ENCODE data around the gene CAMKMT. TPM values are rescaled to one million over a fixed set of nuclear protein-coding genes. Genes with fewer than 3 reads are reported as not detected.

Gene CAMKMT
- polyA plus RNA-seq, 3 donors: 4.7 to 7.8 (median 7.0) TPM

DNA sequence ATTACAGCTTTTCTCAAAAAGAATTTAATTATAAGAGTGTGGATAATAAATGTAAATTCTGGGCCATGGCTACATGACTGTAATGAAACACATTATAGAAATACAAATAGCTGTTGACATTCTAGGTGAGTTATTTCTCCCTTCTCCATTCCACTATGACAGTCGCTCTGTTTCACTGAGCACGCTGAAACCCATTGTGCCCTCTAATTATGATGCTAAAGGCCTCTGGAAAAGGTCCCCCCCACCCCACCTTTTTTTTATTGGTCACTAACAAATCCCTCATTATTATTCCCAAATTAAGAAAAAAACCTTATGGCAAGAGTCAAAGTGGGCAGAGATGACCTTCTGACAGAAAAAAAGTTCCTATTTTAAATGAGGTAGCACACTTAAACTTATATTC, 294.7 kb downstream of the CAMKMT start:
- no peaks in the 10 kb centered on the region for H3K36me3 Mint-ChIP-seq

DNA sequence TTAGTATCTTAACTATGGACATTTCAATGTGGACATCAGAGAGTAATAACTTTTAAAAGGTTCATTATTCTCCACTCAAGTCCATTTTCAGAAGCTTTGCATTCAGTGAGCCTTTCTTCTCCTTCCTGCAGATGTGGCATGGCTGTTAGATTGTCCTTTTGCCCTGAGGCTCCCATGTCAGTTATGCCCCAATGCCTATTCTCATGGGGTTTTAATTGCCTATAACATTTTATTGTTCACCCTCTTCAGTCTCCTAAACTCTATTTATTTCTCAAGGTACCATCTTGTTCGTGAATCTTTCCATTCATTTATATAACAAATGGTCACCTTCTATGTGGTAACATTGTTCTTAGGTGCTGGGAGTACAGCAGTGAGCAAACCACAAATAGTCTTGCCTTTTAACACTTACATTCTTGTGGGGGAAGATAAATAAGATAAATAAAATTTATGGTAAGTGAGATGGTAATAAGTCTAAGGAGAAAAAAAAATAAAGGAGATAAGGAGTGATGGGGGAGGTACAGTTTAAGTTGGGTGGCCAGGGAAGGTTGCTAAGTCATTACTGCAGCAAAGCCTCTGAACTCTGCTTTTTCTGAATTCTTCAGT, 301.8 kb downstream of the CAMKMT start:
- no peak overlapping the region for H3K27ac Mint-ChIP-seq
- H3K27me3 Mint-ChIP-seq (ENCODE audit: low read depth in 3 of 3): peaks cover 0 to 3% (median under 1%) of the 10 kb centered on the region in 3 donors
- no peaks in the 10 kb centered on the region for H3K4me1 Mint-ChIP-seq
- Histone ChIP-seq H4K20me1 (ENCODE audit: insufficient read depth, low read length) (no peaks in the 10 kb centered on the region), H3K4me2 (replicated peaks; ENCODE audit: extremely low read depth, low read length, poor library complexity, severe bottlenecking) (no peak overlapping the region), H3K36me3 (replicated peaks in 1 of 2; ENCODE audit: control insufficient read depth in 1 of 2, insufficient read depth in 2 of 2, low read length in 2 of 2) (no peaks in the 10 kb centered on the region), H2AFZ (ENCODE audit: insufficient read depth, low read depth, low read length, poor library complexity, severe bottlenecking) (no peak overlapping the region), H3K27ac (ENCODE audit: low read depth in 1 of 2, low read length in 2 of 2) (no peak overlapping the region), H3K79me2 (ENCODE audit: insufficient read depth, low read length) (no peaks in the 10 kb centered on the region), H3K4me3 (replicated peaks in 1 of 3; ENCODE audit: low read depth in 2 of 3, low read length in 3 of 3) (no peak overlapping the region), H3K9ac (ENCODE audit: insufficient read depth, low read length, poor library complexity, severe bottlenecking) (no peak overlapping the region), H3K4me1 (ENCODE audit: control insufficient read depth in 1 of 2, insufficient read depth in 2 of 2, low read length in 2 of 2) (no peaks in the 10 kb centered on the region), H3K9me3 (replicated peaks in 1 of 2; ENCODE audit: control insufficient read depth in 1 of 2, insufficient read depth in 1 of 2, low read length in 2 of 2) (no peaks in the 10 kb centered on the region), H3K27me3 (ENCODE audit: control insufficient read depth in 2 of 2, insufficient read depth in 2 of 2, low read length in 2 of 2) (no peaks in the 10 kb centered on the region)
- H3K4me3 Mint-ChIP-seq: no peak overlapping the region
- intact Hi-C loops (cut with micrococcal nuclease): no loop called here
- H3K36me3 Mint-ChIP-seq: peaks cover 0 to 2% of the 10 kb centered on the region in 2 donors
- no peak for DNase-seq
- no CpG with 5 or more reads among the region's 1 CpG for whole genome bisulfite sequencing (ENCODE audit: insufficient coverage)
- H3K9me3 Mint-ChIP-seq: no peaks in the 10 kb centered on the region
- TF ChIP-seq, protein P1, sequence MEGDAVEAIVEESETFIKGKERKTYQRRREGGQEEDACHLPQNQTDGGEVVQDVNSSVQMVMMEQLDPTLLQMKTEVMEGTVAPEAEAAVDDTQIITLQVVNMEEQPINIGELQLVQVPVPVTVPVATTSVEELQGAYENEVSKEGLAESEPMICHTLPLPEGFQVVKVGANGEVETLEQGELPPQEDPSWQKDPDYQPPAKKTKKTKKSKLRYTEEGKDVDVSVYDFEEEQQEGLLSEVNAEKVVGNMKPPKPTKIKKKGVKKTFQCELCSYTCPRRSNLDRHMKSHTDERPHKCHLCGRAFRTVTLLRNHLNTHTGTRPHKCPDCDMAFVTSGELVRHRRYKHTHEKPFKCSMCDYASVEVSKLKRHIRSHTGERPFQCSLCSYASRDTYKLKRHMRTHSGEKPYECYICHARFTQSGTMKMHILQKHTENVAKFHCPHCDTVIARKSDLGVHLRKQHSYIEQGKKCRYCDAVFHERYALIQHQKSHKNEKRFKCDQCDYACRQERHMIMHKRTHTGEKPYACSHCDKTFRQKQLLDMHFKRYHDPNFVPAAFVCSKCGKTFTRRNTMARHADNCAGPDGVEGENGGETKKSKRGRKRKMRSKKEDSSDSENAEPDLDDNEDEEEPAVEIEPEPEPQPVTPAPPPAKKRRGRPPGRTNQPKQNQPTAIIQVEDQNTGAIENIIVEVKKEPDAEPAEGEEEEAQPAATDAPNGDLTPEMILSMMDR (IDR thresholded peaks at IDR 0.05): no peak

More for the DNA sequence above, 294.7 kb downstream of the CAMKMT start:
- H3K4me2 ChIP-seq (replicated peaks; ENCODE audit: extremely low read depth, low read length, poor library complexity, severe bottlenecking): no peak overlapping the region
- no peaks in the 10 kb centered on the region for H3K27me3 ChIP-seq (ENCODE audit: control insufficient read depth in 2 of 2, insufficient read depth in 2 of 2, low read length in 2 of 2)
- H3K79me2 ChIP-seq (ENCODE audit: insufficient read depth, low read length): no peaks in the 10 kb centered on the region
- H3K4me1 Mint-ChIP-seq: no peaks in the 10 kb centered on the region
- no peak overlapping the region for H3K9ac ChIP-seq (ENCODE audit: insufficient read depth, low read length, poor library complexity, severe bottlenecking)
- H2AFZ ChIP-seq (ENCODE audit: insufficient read depth, low read depth, low read length, poor library complexity, severe bottlenecking): no peak overlapping the region
- no peaks in the 10 kb centered on the region for H3K9me3 Mint-ChIP-seq
- no CpG with 5 or more reads among the region's 2 CpGs for WGBS (ENCODE audit: insufficient coverage)
- no peak overlapping the region for H3K4me3 ChIP-seq (replicated peaks in 1 of 3; ENCODE audit: low read depth in 2 of 3, low read length in 3 of 3)
- H3K27ac ChIP-seq (ENCODE audit: low read depth in 1 of 2, low read length in 2 of 2): no peak overlapping the region
- H3K4me1 ChIP-seq (ENCODE audit: control insufficient read depth in 1 of 2, insufficient read depth in 2 of 2, low read length in 2 of 2): no peaks in the 10 kb centered on the region
- no peak overlapping the region for H3K4me3 Mint-ChIP-seq
- no peaks in the 10 kb centered on the region for H3K9me3 ChIP-seq (replicated peaks in 1 of 2; ENCODE audit: control insufficient read depth in 1 of 2, insufficient read depth in 1 of 2, low read length in 2 of 2)
- intact Hi-C loops (cut with micrococcal nuclease): no loop called here
- no peak for DNase-seq
- no peak overlapping the region for H3K27ac Mint-ChIP-seq
- no peaks in the 10 kb centered on the region for H4K20me1 ChIP-seq (ENCODE audit: insufficient read depth, low read length)
- no peaks in the 10 kb centered on the region for H3K36me3 ChIP-seq (replicated peaks in 1 of 2; ENCODE audit: control insufficient read depth in 1 of 2, insufficient read depth in 2 of 2, low read length in 2 of 2)
- H3K27me3 Mint-ChIP-seq (ENCODE audit: low read depth in 3 of 3): no peaks in the 10 kb centered on the region
- TF ChIP-seq, protein P1 (IDR thresholded peaks at IDR 0.05): no peak
